ENCODE data around the gene GABBR2.
"Not testable (repeated sequence)": the region's sequence is repeated elsewhere in the genome, so short reads cannot be mapped to it uniquely, and the experiment has no call there.

GABBR2 gene

GRCh38 chr9:98481676-98482075 is 227.1 kb downstream of the GABBR2 start:
- no peak for DNase-seq (ENCODE audit: low read depth in 2 of 2)

DNA sequence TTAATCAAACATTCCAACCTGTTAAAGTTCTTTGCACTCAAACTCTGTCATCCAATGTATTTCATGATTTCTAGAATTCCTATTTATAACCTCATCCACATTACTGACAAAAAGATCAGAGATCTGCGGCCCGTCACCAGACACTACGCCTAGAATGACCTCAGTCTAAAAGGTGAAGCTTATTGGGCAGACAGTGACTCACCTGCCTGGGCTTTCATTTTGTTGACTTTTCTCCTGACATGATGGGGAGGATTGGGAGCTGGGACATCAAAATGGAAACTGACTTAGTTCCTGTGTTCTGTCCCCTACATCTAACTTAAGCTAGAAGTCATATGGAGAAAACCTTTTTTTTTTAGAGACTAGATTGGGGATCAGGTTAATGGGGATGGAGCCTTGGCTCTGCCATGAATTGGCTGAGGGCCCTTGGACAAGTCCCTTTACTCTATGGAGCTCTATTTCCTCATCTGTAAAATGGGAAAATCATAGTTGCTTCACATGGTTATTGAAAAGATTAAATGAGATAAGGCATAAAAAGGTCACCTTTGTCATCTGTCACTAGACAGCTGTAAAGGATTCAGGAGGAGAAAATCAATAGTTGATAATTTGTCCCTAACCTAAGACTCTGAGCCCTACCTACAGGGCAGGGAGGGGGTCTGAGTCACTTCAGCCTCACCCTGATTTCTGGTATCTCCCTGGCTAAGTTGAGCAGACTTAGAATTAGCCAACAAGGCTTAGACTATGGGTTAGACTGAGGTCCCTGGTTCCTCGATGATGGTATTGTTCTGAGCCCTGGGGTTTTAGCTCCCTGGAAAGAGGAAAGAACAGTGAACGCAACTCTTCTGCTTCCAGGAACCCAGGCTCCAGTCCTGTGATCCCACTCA is 228.5 kb downstream of the GABBR2 start:
- no peak for DNase-seq (ENCODE audit: low read depth in 2 of 2)

DNA sequence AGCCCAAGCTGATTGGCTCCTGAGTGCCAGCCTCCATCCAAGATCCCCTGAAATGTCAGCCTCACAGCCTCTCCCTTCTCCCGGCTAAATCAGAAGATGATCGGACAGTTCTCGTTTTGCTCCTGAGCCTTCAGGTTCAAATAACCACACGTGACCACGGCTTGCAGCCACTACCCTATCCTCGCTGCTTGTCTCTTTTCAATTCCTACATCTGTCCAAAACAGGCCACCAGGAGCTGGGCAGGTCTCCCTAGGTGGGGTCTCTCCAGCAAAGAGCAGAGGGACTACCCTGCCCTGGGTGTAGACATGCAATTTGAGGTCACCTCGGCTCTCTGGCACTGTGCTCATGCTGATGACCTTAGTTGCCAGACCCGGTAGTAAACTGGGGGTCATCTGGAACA is 229.3 kb downstream of the GABBR2 start:
- no peak for DNase-seq (ENCODE audit: low read depth in 2 of 2)

GRCh38 chr9:98477884-98478283 is 230.9 kb downstream of the GABBR2 start:
- DNase-seq (ENCODE audit: low read depth in 2 of 2): no peak

DNA sequence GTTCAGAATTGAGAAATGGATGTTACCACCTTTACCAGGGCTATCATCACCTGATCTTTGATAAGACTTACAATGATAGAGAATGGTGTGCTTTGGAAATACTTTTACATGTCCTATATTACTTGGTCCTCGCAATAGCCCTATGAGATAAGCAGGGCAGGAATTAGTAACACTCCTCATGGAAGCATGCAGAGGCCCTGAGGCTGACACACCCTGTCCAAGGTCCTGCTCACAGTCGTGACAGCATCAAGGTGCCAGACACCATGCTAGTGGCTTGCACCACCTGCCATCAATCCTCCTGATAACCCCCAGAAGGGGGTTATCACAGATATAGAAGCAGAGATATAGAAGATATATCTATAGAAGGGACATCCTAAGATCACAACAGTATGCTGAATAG is 236.5 kb downstream of the GABBR2 start:
- DNase-seq (ENCODE audit: low read depth in 2 of 2): no peak

GRCh38 chr9:98471185-98471584 is 237.6 kb downstream of the GABBR2 start:
- no peak for DNase-seq (ENCODE audit: low read depth in 2 of 2)

GRCh38 chr9:98468567-98469239 is 240.0 kb downstream of the GABBR2 start:
- no peak for DNase-seq (ENCODE audit: low read depth in 2 of 2)

DNA sequence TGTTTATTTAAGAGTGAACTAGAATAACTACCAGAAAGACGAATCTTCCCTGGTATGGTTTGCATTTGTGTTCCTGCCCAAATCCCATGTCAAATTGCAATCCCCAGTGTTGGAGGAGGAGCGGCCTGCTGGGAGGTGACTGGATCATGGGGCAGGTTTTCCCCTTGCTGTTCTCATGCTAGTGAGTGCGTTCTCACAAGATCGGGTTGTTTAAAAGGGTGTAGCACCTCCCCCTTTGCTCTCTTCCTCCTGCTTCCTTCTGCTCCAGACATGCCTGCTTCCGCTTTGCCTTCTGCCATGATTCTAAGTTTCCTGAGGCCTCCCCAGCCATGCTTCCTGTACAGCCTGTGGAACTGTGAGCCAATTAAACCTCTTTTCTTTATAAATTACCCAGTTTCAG is 242.9 kb downstream of the GABBR2 start:
- DNase-seq (ENCODE audit: low read depth in 2 of 2): no peak

- not testable (repeated sequence) for DNase-seq (ENCODE audit: low read depth in 2 of 2)
Observed at GRCh38 chr9:98464156-98464690, 244.5 kb downstream of the GABBR2 start.

- DNase-seq (ENCODE audit: low read depth in 2 of 2): no peak
Observed at GRCh38 chr9:98462310-98462709, 246.4 kb downstream of the GABBR2 start.

DNA sequence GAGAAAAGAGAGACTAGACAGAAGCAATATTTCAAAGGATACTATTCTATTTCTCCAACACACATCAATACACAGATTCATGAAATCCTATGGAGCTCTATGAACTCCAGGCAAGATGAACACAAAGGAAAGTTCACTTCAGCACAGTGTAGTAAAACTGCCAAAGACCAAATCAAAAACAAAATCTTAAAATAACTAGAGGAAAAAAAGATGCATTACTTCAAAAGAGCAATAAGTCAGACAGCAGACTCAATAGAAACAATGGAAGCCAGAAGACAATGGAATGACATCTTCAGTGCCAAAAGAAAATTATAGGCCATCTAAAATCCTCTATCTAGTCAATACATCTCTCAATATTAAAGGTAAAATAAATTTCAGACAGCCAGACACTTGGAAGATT is 248.0 kb downstream of the GABBR2 start:
- no peak for DNase-seq (ENCODE audit: low read depth in 2 of 2)

GRCh38 chr9:98457726-98458370 is 250.9 kb downstream of the GABBR2 start:
- no peak for DNase-seq (ENCODE audit: low read depth in 2 of 2)

DNA sequence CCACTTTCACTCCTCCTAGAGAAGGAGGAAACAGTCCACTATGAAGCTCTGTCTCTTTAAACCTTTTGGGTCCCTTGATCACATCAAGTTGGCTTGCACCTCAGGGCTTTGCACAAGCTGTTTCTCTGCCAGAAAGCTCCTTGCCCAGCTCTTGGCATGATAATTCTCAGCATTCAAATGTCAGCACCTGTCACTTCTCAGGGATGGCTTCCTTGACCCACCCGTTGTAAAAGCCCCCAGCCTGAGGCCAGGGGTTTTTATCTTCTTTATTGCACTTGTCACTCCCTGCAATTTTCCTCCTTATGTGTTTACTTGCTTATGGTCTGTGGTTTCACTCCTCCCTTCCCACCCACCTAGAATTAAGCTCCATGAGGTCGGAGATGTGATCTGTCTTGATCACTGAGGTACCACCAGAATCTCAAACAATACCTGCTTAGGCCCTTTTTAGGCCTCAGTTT is 252.6 kb downstream of the GABBR2 start:
- no peak for DNase-seq (ENCODE audit: low read depth in 2 of 2)

- DNase-seq (ENCODE audit: low read depth in 2 of 2): no peak
Observed at GRCh38 chr9:98455256-98456155, 253.2 kb downstream of the GABBR2 start.

GRCh38 chr9:98453589-98454311 is 255.0 kb downstream of the GABBR2 start:
- no peak for DNase-seq (ENCODE audit: low read depth in 2 of 2)

DNA sequence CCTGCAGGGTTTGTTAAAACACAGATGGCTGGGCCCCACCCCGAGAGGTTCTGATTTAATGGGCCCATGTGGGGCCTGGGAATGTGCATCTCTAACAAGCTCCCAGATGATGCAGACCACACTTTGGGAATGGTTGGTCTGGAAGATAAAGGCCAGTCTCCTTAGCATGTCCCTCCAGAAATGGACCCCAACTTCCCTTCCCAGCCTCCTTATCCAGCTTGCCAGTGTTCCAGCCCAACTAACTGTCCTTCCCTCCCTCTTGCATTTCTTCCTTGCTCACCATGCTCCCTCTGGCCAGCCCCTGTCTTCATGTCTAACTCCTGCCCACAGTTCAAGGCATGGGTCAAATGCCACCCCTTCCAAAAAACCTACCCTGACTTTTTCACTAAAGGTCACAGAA is 257.2 kb downstream of the GABBR2 start:
- DNase-seq (ENCODE audit: low read depth in 2 of 2): no peak

DNA sequence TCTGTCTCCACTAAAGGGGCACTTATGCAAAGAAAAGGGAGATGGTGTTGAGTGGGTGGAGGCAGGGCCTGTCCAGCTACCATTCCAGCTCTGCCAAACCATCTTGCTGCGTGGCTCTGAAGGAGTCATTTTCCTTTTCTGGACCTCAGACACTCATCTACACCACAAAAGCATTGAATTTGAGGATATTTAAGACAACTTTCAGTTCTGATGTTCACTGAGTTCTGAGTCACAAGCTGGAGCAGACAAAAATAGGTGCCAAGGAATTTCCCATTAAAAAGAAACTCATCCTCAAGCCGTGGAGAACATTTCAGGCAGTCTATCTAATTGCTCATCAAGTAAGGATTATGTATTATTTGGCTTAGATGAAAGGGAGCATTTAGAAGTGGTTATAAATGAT is 258.2 kb downstream of the GABBR2 start:
- no peak for DNase-seq (ENCODE audit: low read depth in 2 of 2)

GRCh38 chr9:98449871-98450270 is 258.9 kb downstream of the GABBR2 start:
- no peak for DNase-seq (ENCODE audit: low read depth in 2 of 2)

DNA sequence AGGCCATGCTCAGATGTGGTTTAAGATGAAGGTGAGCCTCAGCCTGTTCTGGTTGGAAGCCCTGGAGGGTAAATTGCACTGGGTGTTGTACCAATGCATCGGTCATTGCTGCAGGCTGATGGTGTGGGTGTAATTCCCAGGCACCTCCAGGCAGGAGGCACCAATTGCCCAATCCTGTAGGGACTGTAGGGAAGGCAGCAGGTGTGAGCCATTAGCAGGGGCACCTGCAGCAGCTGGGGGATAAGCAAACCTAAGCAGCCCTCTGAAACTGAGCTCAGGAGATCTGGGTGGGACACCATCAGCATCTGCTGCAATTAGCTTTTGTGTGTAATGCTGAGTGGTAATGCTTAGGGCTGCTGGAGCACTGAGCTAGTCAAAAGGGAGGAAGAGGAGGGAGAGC is 263.2 kb downstream of the GABBR2 start:
- no peak for DNase-seq (ENCODE audit: low read depth in 2 of 2)

GRCh38 chr9:98444601-98445000 is 264.1 kb downstream of the GABBR2 start:
- no peak for DNase-seq (ENCODE audit: low read depth in 2 of 2)

- DNase-seq (ENCODE audit: low read depth in 2 of 2): no peak
Observed at GRCh38 chr9:98442541-98442940, 266.2 kb downstream of the GABBR2 start.

All from stimulated activated CD4-positive, alpha-beta T cell treated with anti-CD3 and anti-CD28 coated beads, Interleukin-1b, Interleukin-23, amount 100 ng/mL, for 4 hours (primary cell).